WTC11 (cell line): ENCODE data around the gene TRNP1. TPM values are rescaled to one million over a fixed set of nuclear protein-coding genes. Genes with fewer than 3 reads are reported as not detected.

Experiments used
- ATAC-seq: fragments of 200-7000 bp; cut with Tn5 transposase; 2 replicates; pipeline ENCODE4 v1.10.0; 2021; ENCODE audit warnings: mild to moderate bottlenecking, moderate library complexity
- CTCF ChIA-PET: fragments of 300-600 bp; sonication (Branson Sonifier 250); formaldehyde crosslinking; loops from one replicate; lab custom pipeline; 2021; ENCODE audit warnings: antibody characterized with exemption; lab: Charles Lee
- POLR2A ChIA-PET: fragments of 350-600 bp; sonication (Branson Sonifier 250); formaldehyde crosslinking; loops from one replicate; lab custom pipeline; 2021; ENCODE audit warnings: antibody characterized with exemption; lab: Charles Lee
- DNase-seq: peaks from one replicate; pipeline ENCODE4 v3.0.0; 2021; ENCODE audit warnings: low spot score
- H3K27ac Mint-ChIP-seq: 2 replicates; pipeline ENCODE4 v1.8.0; 2021; ENCODE audit warnings: mixed read lengths
- H3K27me3 Mint-ChIP-seq: 2 replicates; pipeline ENCODE4 v1.8.0; 2021; ENCODE audit warnings: low read depth, mild to moderate bottlenecking, moderate library complexity, mixed read lengths
- H3K36me3 Mint-ChIP-seq: 2 replicates; pipeline ENCODE4 v1.8.0; 2021; ENCODE audit warnings: mixed read lengths
- H3K4me1 Mint-ChIP-seq: 2 replicates; pipeline ENCODE4 v1.8.0; 2022; ENCODE audit warnings: mixed read lengths
- H3K4me3 Mint-ChIP-seq: 2 replicates; pipeline ENCODE4 v1.8.0; 2021; ENCODE audit warnings: mild to moderate bottlenecking, moderate library complexity, mixed read lengths
- H3K9me3 Mint-ChIP-seq: 2 replicates; pipeline ENCODE4 v1.8.0; 2021; ENCODE audit warnings: mixed read lengths
- AFF4 ChIP-seq: sonication (generic); formaldehyde crosslinking; IDR thresholded peaks from 2 replicates; pipeline ENCODE4 v1.8.1; 2023; ENCODE audit warnings: mild to moderate bottlenecking, missing genetic modification reagents, borderline replicate concordance
- AR ChIP-seq: fragments of 250-450 bp; sonication (Bioruptor Pico); IDR thresholded peaks from 2 replicates; pipeline ENCODE4 v1.9.0; 2021; ENCODE audit warnings: mild to moderate bottlenecking
- EMX1 ChIP-seq: fragments of 250-450 bp; sonication (Bioruptor Pico); IDR thresholded peaks from 2 replicates; pipeline ENCODE4 v1.8.0; 2021; ENCODE audit warnings: mild to moderate bottlenecking
- HMGA2 ChIP-seq: fragments of 250-450 bp; sonication (Bioruptor Pico); IDR thresholded peaks from 2 replicates; pipeline ENCODE4 v1.4.0; 2021; ENCODE audit warnings: mild to moderate bottlenecking, moderate library complexity
- JAZF1 ChIP-seq: fragments of 250-450 bp; sonication (Bioruptor Pico); IDR thresholded peaks from 2 replicates; pipeline ENCODE4 v1.9.0; 2021; ENCODE audit warnings: moderate library complexity, mild to moderate bottlenecking, inconsistent platforms
- MAX ChIP-seq: sonication (generic); formaldehyde crosslinking; IDR thresholded peaks from 2 replicates; pipeline ENCODE4 v1.8.0; 2022; ENCODE audit warnings: mild to moderate bottlenecking, missing genetic modification reagents
- NFATC4 ChIP-seq: fragments of 250-450 bp; sonication (Bioruptor Pico); IDR thresholded peaks from 2 replicates; pipeline ENCODE4 v1.9.0; 2021; ENCODE audit warnings: mild to moderate bottlenecking
- NR2C2 ChIP-seq: sonication (generic); formaldehyde crosslinking; IDR thresholded peaks from 2 replicates; pipeline ENCODE4 v1.8.0; 2022; ENCODE audit warnings: mild to moderate bottlenecking, missing genetic modification reagents
- OVOL2 ChIP-seq: fragments of 250-450 bp; sonication (Bioruptor Pico); IDR thresholded peaks from 2 replicates; pipeline ENCODE4 v1.9.0; 2021; ENCODE audit warnings: mild to moderate bottlenecking, borderline replicate concordance
- PRRX2 ChIP-seq: fragments of 250-450 bp; sonication (Bioruptor Pico); IDR thresholded peaks from 2 replicates; pipeline ENCODE4 v1.8.0; 2021; ENCODE audit warnings: mild to moderate bottlenecking
- RORB ChIP-seq: fragments of 250-450 bp; sonication (Bioruptor Pico); IDR thresholded peaks from 2 replicates; pipeline ENCODE4 v1.9.0; 2021; ENCODE audit warnings: mild to moderate bottlenecking
- SMAD4 ChIP-seq: sonication (generic); formaldehyde crosslinking; IDR thresholded peaks from 2 replicates; pipeline ENCODE4 v1.8.0; 2022; ENCODE audit warnings: mild to moderate bottlenecking, missing genetic modification reagents
- USF2 ChIP-seq: sonication (generic); formaldehyde crosslinking; IDR thresholded peaks from 2 replicates; pipeline ENCODE4 v1.8.1; 2023; ENCODE audit warnings: mild to moderate bottlenecking, missing genetic modification reagents, moderate library complexity
- ZNF281 ChIP-seq: sonication (generic); formaldehyde crosslinking; IDR thresholded peaks from 2 replicates; pipeline ENCODE4 v1.8.0; 2023; ENCODE audit warnings: mild to moderate bottlenecking, missing genetic modification reagents
- total RNA-seq: library from RNA; stranded (reverse); gene quantifications from 3 replicates; pipeline ENCODE4 v1.2.3, GENCODE V29; 2021
- TF ChIP-seq, protein P1 (sequence below): sonication (generic); formaldehyde crosslinking; conservative IDR thresholded peaks from 2 replicates; pipeline ENCODE4 v1.8.1; 2022; ENCODE audit warnings: mild to moderate bottlenecking, missing genetic modification reagents
- TF ChIP-seq, protein P2 (sequence below): fragments of 250-450 bp; sonication (Bioruptor Pico); IDR thresholded peaks from 2 replicates; pipeline ENCODE4 v1.8.0; 2021; ENCODE audit warnings: mild to moderate bottlenecking
- TF ChIP-seq, protein P3 (sequence below): sonication (generic); formaldehyde crosslinking; IDR thresholded peaks from 2 replicates; pipeline ENCODE4 v1.8.1; 2023; ENCODE audit warnings: mild to moderate bottlenecking, missing genetic modification reagents

TRNP1 gene
- total RNA-seq, 1 experiment from 2014 or later = 37.6 TPM

- TF ChIP-seq AFF4 (CRISPR knock-in tag) (no peak), USF2 (CRISPR knock-in tag) (no peak)
- TF ChIP-seq, protein P1, sequence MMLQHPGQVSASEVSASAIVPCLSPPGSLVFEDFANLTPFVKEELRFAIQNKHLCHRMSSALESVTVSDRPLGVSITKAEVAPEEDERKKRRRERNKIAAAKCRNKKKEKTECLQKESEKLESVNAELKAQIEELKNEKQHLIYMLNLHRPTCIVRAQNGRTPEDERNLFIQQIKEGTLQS (CRISPR knock-in tag) = no peak
These were observed 44.1 kb upstream of the TRNP1 start (continued) for GRCh38 chr1:26949266-26949925.

DNA sequence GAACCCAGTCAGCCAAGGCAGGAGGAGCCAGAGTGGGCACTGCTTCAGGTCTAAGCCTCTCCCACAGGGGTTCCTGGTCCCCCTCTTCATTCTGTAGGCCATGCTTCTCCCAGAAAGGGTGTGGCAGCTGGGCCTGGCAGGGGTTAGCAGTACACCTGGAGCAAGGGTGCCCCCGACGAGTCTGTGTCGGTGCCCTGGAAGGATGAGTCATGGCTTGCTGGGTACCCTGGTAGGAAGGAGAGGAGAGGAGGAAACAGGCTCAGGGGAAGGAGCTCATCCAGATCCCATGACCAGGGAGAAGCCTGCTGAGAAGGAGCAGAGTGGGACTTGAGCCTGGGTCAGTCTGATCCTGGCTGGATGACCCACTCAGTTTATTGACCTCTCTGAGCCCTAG, 43.6 kb upstream of the TRNP1 start:
- DNase-seq (no peak), ATAC-seq (no peak)
- Mint-ChIP-seq H3K27me3 (no peaks in the 10 kb centered on the region), H3K4me3 (no peak overlapping the region), H3K4me1 (no peaks in the 10 kb centered on the region), H3K9me3 (no peaks in the 10 kb centered on the region), H3K36me3 (peaks cover 34% of the 10 kb centered on the region), H3K27ac (no peak overlapping the region)
- no peak for TF ChIP-seq RORB
- TF ChIP-seq EMX1 = no peak
- TF ChIP-seq, protein P2, sequence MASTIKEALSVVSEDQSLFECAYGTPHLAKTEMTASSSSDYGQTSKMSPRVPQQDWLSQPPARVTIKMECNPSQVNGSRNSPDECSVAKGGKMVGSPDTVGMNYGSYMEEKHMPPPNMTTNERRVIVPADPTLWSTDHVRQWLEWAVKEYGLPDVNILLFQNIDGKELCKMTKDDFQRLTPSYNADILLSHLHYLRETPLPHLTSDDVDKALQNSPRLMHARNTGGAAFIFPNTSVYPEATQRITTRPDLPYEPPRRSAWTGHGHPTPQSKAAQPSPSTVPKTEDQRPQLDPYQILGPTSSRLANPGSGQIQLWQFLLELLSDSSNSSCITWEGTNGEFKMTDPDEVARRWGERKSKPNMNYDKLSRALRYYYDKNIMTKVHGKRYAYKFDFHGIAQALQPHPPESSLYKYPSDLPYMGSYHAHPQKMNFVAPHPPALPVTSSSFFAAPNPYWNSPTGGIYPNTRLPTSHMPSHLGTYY (CRISPR knock-in tag) = no peak
- no peak for TF ChIP-seq JAZF1
- TF ChIP-seq PRRX2 = no peak
- TF ChIP-seq AFF4 (CRISPR knock-in tag) = no peak
- no peak for TF ChIP-seq OVOL2
- TF ChIP-seq, protein P3, sequence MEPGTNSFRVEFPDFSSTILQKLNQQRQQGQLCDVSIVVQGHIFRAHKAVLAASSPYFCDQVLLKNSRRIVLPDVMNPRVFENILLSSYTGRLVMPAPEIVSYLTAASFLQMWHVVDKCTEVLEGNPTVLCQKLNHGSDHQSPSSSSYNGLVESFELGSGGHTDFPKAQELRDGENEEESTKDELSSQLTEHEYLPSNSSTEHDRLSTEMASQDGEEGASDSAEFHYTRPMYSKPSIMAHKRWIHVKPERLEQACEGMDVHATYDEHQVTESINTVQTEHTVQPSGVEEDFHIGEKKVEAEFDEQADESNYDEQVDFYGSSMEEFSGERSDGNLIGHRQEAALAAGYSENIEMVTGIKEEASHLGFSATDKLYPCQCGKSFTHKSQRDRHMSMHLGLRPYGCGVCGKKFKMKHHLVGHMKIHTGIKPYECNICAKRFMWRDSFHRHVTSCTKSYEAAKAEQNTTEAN (CRISPR knock-in tag) = no peak
- TF ChIP-seq MAX (CRISPR knock-in tag) = no peak
- no peak for TF ChIP-seq NFATC4 (CRISPR knock-in tag)
- no peak for TF ChIP-seq AR (CRISPR knock-in tag)
- no peak for TF ChIP-seq HMGA2 (CRISPR knock-in tag)
- no peak for TF ChIP-seq ZNF281 (CRISPR knock-in tag)
- no peak for TF ChIP-seq NR2C2 (CRISPR knock-in tag)
- TF ChIP-seq SMAD4 (CRISPR knock-in tag) = no peak
- CTCF ChIA-PET = no interaction called here
- POLR2A ChIA-PET = no interaction called here
